Skeletal muscle satellite cell (primary cell): Measurements from ENCODE around the gene SLC26A1.

Experiments
- H3K27me3 ChIP-seq: 2 replicates; pipeline ENCODE4 v1.7.0; 2013; ENCODE audit warnings: low read length; ENCODE audit not compliant: control insufficient read depth, insufficient read depth
- H3K36me3 ChIP-seq: 2 replicates; pipeline ENCODE4 v1.7.0; 2013; ENCODE audit warnings: mild to moderate bottlenecking, control low read depth, low read length; ENCODE audit not compliant: insufficient read depth
- H3K4me1 ChIP-seq: 2 replicates; pipeline ENCODE4 v1.7.0; 2013; ENCODE audit warnings: low read length; ENCODE audit not compliant: control insufficient read depth, insufficient read depth
- H3K4me2 ChIP-seq: 2 replicates; pipeline ENCODE4 v1.7.0; 2013; ENCODE audit warnings: mild to moderate bottlenecking, low read length
- H3K4me3 ChIP-seq: 2 replicates; pipeline ENCODE4 v1.7.0; 2013; ENCODE audit warnings: low read length
- H3K9ac ChIP-seq: 2 replicates; pipeline ENCODE4 v1.7.0; 2013; ENCODE audit warnings: mild to moderate bottlenecking, low read depth, low read length, moderate library complexity
- H3K9me3 ChIP-seq: replicated peaks from 2 replicates; pipeline ENCODE4 v1.7.0; 2013; ENCODE audit warnings: mild to moderate bottlenecking, control low read depth, low read length

The SLC26A1 gene

DNA sequence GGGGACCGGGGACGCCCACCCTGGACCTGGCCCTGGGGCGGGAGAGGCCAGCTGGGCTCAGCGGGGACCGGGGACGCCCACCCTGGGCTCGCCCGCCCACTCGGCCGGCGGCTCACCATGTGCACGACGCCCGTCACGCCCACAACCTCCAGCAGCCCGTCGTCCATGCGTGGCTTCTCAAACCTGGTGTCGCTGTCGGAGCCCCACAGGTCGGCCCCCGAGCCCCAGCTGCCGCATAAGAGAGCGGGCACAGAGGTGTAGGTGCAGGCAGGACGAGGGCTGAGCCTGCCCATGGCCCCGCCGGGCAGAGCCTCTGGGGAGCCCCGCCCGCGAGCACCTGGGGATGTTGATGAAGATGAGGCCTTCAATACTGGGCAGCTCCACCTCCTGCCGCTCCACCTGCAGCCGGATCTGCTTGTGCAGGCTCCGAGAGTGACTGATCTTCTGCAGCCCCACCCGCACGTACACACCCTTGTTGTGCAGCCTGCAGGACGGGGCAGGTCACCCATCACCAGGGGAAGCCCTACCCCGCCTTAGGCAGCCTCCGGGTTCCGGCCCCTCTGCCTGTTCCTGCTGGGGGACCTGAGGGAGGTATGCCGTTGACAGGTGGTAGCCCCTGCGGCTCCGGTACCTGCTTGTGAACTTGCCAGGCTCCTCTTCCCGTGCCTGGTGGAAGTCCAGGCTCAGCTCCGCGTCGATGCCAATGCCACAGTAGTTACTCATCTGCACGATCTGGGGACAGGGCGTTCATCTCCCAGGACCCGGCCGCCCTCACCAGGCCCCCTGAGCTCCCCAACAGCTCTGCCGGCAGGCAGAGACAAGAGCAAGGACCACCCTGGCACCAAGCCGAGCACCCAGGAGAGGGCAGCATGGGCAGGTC lies 31.6 kb downstream of the SLC26A1 start:
- H3K4me1 ChIP-seq: no peaks in the 10 kb centered on the region
- no peak overlapping the region for H3K4me3 ChIP-seq
- no peak overlapping the region for H3K9ac ChIP-seq
- peaks cover 50% of the 10 kb centered on the region for H3K36me3 ChIP-seq
- H3K4me2 ChIP-seq: no peak overlapping the region
- no peaks in the 10 kb centered on the region for H3K9me3 ChIP-seq
- H3K27me3 ChIP-seq: no peaks in the 10 kb centered on the region

DNA sequence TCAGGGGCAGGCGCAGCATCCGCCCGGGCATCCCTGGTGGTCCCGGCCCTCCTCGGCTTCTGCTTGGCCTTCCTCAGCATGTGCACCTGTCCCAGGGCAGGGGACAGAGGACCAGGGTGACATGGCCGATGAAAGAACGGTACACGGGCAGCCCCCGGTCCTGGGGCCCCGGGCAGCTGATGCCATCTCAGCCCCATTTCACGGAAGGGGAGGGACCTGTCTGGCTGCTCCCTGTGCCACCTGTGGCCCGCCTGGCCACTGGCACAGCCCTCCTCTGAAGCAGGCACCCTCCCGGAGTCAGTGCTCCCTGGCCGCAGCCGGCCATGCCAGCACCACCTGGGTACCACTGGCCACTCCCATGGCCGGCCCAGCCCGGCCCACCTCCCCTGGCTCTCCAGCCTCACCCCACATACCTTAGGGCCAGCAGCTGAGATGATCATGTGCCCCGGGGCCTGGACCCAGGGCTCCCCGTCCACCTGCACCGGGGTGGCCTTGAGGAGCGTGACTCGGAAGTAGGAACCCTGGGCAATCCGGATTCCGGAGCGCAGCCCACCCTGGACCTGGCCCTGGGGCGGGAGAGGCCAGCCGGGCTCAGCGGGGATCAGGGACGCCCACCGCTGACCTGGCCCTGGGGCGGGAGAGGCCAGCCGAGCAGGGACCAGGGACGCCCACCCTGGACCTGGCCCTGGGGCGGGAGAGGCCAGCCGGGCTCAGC lies 32.4 kb downstream of the SLC26A1 start:
- no peaks in the 10 kb centered on the region for H3K4me1 ChIP-seq
- H3K9me3 ChIP-seq: no peaks in the 10 kb centered on the region
- peaks cover 46% of the 10 kb centered on the region for H3K36me3 ChIP-seq
- no peak overlapping the region for H3K4me2 ChIP-seq
- H3K4me3 ChIP-seq: no peak overlapping the region
- no peaks in the 10 kb centered on the region for H3K27me3 ChIP-seq
- H3K9ac ChIP-seq: no peak overlapping the region

- no peaks in the 10 kb centered on the region for H3K9me3 ChIP-seq
- H3K9ac ChIP-seq: no peak overlapping the region
- peaks cover 41% of the 10 kb centered on the region for H3K36me3 ChIP-seq
- H3K4me2 ChIP-seq: no peak overlapping the region
- H3K4me3 ChIP-seq: no peak overlapping the region
- no peaks in the 10 kb centered on the region for H3K27me3 ChIP-seq
- H3K4me1 ChIP-seq: no peaks in the 10 kb centered on the region
Measured at GRCh38 chr4:960140-960635, 33.0 kb downstream of the SLC26A1 start.

- no peak overlapping the region for H3K4me3 ChIP-seq
- H3K4me2 ChIP-seq: no peak overlapping the region
Measured at GRCh38 chr4:959338-960139, 33.7 kb downstream of the SLC26A1 start.

DNA sequence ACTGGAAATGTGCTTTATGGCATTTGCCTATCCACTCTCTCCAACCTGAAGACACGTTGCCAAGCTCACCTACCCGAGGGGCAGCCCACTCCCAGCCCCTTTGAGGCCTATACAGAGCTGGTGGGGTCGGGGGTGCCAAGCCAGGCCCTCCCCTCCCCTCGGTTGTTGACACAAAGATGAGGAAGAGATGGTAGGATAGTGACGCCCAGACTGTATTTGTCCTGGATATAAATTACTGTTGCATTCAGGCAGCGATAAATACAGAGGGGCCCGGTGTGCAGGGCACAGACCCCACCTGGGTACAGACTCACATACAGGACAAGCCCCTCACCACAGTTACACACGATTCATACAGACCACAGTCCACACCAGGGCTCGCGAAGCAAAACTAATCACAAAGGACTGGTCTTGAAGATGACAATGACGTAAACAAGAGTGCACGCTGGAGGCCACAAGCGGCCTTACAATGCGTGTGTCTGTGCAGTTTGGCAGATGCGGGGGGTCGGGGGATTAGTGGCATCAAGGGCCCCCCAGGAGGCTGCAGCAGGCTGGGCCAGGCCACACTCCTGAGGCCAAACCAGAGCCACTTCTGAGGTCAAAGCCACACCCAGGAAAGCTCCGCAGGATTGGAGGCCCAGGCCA lies 34.4 kb downstream of the SLC26A1 start:
- Histone ChIP-seq H3K4me2 (no peak overlapping the region), H3K27me3 (no peaks in the 10 kb centered on the region), H3K9me3 (no peaks in the 10 kb centered on the region), H3K36me3 (peaks cover 32% of the 10 kb centered on the region), H3K4me1 (no peaks in the 10 kb centered on the region), H3K9ac (no peak overlapping the region), H3K4me3 (no peak overlapping the region)

More at GRCh38 chr4:959338-960139, 33.7 kb downstream of the SLC26A1 start:
- Histone ChIP-seq H3K4me1 (no peaks in the 10 kb centered on the region), H3K27me3 (no peaks in the 10 kb centered on the region), H3K9me3 (no peaks in the 10 kb centered on the region), H3K36me3 (peaks cover 37% of the 10 kb centered on the region), H3K9ac (no peak overlapping the region)

- Histone ChIP-seq H3K9ac (no peak overlapping the region), H3K36me3 (peaks cover 34% of the 10 kb centered on the region), H3K4me3 (no peak overlapping the region), H3K4me2 (no peak overlapping the region), H3K9me3 (no peaks in the 10 kb centered on the region), H3K4me1 (no peaks in the 10 kb centered on the region), H3K27me3 (no peaks in the 10 kb centered on the region)
Measured at GRCh38 chr4:958314-958665, 34.9 kb downstream of the SLC26A1 start.

DNA sequence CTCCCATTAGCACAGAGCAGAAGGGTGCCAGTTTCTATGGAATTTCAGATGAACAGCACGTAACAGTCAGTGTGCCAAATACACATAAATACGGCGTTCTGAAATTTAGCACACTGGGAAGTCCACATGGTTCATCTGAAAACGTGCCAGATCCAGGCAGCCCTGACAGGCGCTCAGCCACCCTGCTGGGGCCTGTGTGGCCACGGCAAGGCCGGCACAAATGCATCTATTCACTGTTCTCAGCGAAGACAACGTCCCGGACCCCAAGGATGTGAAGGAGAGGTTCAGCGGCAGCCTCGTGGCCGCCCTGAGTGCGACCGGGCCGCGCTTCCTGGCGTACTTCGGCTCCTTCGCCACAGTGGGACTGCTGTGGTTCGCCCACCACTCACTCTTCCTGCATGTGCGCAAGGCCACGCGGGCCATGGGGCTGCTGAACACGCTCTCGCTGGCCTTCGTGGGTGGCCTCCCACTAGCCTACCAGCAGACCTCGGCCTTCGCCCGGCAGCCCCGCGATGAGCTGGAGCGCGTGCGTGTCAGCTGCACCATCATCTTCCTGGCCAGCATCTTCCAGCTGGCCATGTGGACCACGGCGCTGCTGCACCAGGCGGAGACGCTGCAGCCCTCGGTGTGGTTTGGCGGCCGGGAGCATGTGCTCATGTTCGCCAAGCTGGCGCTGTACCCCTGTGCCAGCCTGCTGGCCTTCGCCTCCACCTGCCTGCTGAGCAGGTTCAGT lies 35.5 kb downstream of the SLC26A1 start:
- Histone ChIP-seq H3K36me3 (peaks cover 31% of the 10 kb centered on the region), H3K9ac (no peak overlapping the region), H3K4me1 (no peaks in the 10 kb centered on the region)

GRCh38 chr4:957231-957580 lies 36.0 kb downstream of the SLC26A1 start:
- Histone ChIP-seq H3K9ac (no peak overlapping the region), H3K36me3 (peaks cover 27% of the 10 kb centered on the region), H3K27me3 (no peaks in the 10 kb centered on the region), H3K4me1 (no peaks in the 10 kb centered on the region), H3K4me3 (no peak overlapping the region), H3K9me3 (no peaks in the 10 kb centered on the region), H3K4me2 (no peak overlapping the region)

More for the DNA sequence above, 35.5 kb downstream of the SLC26A1 start:
- Histone ChIP-seq H3K9me3 (no peaks in the 10 kb centered on the region), H3K4me2 (no peak overlapping the region), H3K4me3 (no peak overlapping the region), H3K27me3 (no peaks in the 10 kb centered on the region)

GRCh38 chr4:956531-957230 lies 36.5 kb downstream of the SLC26A1 start:
- Histone ChIP-seq H3K4me3 (no peak overlapping the region), H3K9ac (no peak overlapping the region), H3K4me2 (no peak overlapping the region), H3K9me3 (no peaks in the 10 kb centered on the region), H3K4me1 (no peaks in the 10 kb centered on the region), H3K27me3 (no peaks in the 10 kb centered on the region), H3K36me3 (peaks cover 22% of the 10 kb centered on the region)

GRCh38 chr4:955931-956381 lies 37.2 kb downstream of the SLC26A1 start:
- Histone ChIP-seq H3K9me3 (no peaks in the 10 kb centered on the region), H3K4me1 (no peaks in the 10 kb centered on the region), H3K9ac (no peak overlapping the region), H3K36me3 (peaks cover 21% of the 10 kb centered on the region), H3K4me2 (no peak overlapping the region), H3K27me3 (no peaks in the 10 kb centered on the region), H3K4me3 (no peak overlapping the region)
